Glutamatergic neuron (in vitro differentiated cells): ENCODE data around the gene S100A13. TPM values are rescaled to one million over a fixed set of nuclear protein-coding genes. Genes with fewer than 3 reads are reported as not detected.
A peak's percentile ranks its signal among the peaks of the same experiment; 100 is the strongest.

Experiments
- DNase-seq: peaks from one replicate; pipeline ENCODE4 v3.0.0; 2022
- H3K27ac Mint-ChIP-seq: one replicate; pipeline ENCODE4 v1.8.0; 2020; ENCODE audit warnings: mild to moderate bottlenecking, mixed read lengths, inconsistent platforms; ENCODE audit not compliant: unreplicated experiment
- H3K27me3 Mint-ChIP-seq: one replicate; pipeline ENCODE4 v1.8.0; 2020; ENCODE audit warnings: mild to moderate bottlenecking, moderate library complexity, mixed read lengths, inconsistent platforms; ENCODE audit not compliant: unreplicated experiment
- H3K36me3 Mint-ChIP-seq: one replicate; pipeline ENCODE4 v1.8.0; 2020; ENCODE audit warnings: mild to moderate bottlenecking, mixed read lengths, inconsistent platforms; ENCODE audit not compliant: unreplicated experiment
- H3K4me1 Mint-ChIP-seq: one replicate; pipeline ENCODE4 v1.8.0; 2020; ENCODE audit warnings: mild to moderate bottlenecking, low read depth, mixed read lengths, inconsistent platforms; ENCODE audit not compliant: unreplicated experiment
- H3K4me3 Mint-ChIP-seq: one replicate; pipeline ENCODE4 v1.8.0; 2020; ENCODE audit warnings: mild to moderate bottlenecking, mixed read lengths, inconsistent platforms; ENCODE audit not compliant: unreplicated experiment
- H3K9me3 Mint-ChIP-seq: one replicate; pipeline ENCODE4 v1.8.0; 2020; ENCODE audit warnings: mild to moderate bottlenecking, moderate library complexity, mixed read lengths, inconsistent platforms; ENCODE audit not compliant: unreplicated experiment
- total RNA-seq: library from RNA; stranded (reverse); fragmentation: NEBNext Ultra II Directional; extraction: Animal tissue kit (Norgen Biotek cat#: 25700); gene quantifications from one replicate; pipeline ENCODE4 v1.2.1, GENCODE V29; 2021; ENCODE audit not compliant: unreplicated experiment
- TF ChIP-seq, protein P1 (sequence below): fragments of 200-600 bp; sonication (generic); IDR thresholded peaks from one replicate; pipeline ENCODE4 v1.5.0; 2021; ENCODE audit not compliant: partially characterized antibody, unreplicated experiment

S100A13 gene
- total RNA-seq, 1 donor from 2014 or later: 92.8 TPM

DNA sequence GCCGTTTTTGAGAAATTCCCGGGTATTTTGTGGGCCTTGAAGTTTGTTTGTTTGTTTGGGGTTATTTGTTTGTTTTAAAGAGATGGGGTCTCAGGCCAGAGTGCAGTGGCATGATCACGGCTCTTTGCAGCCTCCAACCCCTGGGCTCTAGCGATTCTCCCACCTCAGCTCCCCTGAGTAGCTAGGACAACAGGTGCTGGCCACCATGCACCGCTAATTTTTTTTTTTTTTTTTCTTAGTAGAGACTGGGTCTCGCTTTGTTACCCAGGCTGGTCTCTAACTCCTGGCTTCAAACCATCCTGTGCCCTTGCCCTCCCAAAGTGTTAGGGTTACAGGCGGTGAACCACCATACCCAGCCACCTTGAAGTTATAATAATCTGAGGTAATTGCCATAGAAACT is 8.6 kb upstream of the S100A13 start:
- Mint-ChIP-seq H3K9me3 (peaks cover 7% of the 10 kb centered on the region), H3K4me1 (peaks cover 8% of the 10 kb centered on the region), H3K4me3 (peak overlapping the region; percentile 78), H3K27ac (no peak overlapping the region), H3K36me3 (peaks cover 9% of the 10 kb centered on the region), H3K27me3 (peaks cover 20% of the 10 kb centered on the region)
- TF ChIP-seq, protein P1, sequence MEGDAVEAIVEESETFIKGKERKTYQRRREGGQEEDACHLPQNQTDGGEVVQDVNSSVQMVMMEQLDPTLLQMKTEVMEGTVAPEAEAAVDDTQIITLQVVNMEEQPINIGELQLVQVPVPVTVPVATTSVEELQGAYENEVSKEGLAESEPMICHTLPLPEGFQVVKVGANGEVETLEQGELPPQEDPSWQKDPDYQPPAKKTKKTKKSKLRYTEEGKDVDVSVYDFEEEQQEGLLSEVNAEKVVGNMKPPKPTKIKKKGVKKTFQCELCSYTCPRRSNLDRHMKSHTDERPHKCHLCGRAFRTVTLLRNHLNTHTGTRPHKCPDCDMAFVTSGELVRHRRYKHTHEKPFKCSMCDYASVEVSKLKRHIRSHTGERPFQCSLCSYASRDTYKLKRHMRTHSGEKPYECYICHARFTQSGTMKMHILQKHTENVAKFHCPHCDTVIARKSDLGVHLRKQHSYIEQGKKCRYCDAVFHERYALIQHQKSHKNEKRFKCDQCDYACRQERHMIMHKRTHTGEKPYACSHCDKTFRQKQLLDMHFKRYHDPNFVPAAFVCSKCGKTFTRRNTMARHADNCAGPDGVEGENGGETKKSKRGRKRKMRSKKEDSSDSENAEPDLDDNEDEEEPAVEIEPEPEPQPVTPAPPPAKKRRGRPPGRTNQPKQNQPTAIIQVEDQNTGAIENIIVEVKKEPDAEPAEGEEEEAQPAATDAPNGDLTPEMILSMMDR: no peak
- DNase-seq: no peak

DNA sequence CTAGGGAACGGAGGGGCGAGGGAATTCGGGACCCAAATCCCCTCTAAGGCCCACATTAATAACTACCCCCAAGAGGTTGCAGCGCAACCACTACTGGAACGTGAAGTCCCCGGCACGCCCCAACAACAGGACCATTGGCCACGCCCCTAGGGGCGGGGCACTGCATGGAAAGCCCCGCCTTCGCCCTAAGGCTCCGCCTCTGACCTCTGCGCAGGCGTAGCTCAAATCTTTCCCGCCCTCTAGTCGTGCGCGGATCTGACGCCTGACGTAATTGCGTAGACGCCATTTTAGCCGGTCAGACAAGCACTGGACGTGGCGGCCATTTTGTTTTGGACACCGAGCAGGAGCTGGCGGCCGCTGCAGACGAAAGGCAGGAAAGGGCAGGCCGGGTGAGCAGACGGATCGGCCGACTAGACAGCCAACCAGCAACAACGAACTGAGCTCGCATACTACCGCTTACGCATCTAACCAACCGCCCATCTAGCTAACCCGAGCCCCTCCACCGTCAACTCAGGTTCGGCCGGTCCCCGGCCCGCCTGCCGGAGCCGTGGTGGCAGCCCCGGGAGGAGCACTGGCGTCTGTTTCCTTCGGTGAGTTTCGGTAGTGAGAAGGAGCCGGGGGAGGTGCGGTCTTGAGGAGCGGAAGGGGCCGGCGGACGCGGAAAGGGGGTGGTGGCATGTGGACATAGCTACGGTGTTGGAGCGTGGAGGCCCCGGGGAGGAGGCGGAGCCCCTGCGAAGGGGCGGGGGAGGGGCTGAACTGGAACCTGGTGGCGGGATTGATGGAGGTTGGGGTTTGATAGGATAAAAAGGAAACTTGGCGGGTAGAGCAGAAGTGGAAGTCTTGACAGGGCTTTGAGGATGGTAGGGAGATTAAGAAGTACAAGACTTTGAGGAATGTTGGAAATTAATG is 6.7 kb upstream of the S100A13 start, which contains the start of gene CHTOP:
CHTOP (plus strand) TSS at position 313 of the 912 bp plus-strand sequence. CDS start 2,523 bp downstream, outside the sequence.
- Mint-ChIP-seq H3K9me3 (peaks cover 10% of the 10 kb centered on the region), H3K4me1 (peaks cover 11% of the 10 kb centered on the region), H3K27me3 (peaks cover 22% of the 10 kb centered on the region), H3K27ac (peak within 1 kb of the TSS; percentile 99), H3K4me3 (peak within 1 kb of the TSS; percentile 93), H3K36me3 (peaks cover 9% of the 10 kb centered on the region)
- DNase-seq: peak; percentile 95
- TF ChIP-seq, protein P1: no peak

DNA sequence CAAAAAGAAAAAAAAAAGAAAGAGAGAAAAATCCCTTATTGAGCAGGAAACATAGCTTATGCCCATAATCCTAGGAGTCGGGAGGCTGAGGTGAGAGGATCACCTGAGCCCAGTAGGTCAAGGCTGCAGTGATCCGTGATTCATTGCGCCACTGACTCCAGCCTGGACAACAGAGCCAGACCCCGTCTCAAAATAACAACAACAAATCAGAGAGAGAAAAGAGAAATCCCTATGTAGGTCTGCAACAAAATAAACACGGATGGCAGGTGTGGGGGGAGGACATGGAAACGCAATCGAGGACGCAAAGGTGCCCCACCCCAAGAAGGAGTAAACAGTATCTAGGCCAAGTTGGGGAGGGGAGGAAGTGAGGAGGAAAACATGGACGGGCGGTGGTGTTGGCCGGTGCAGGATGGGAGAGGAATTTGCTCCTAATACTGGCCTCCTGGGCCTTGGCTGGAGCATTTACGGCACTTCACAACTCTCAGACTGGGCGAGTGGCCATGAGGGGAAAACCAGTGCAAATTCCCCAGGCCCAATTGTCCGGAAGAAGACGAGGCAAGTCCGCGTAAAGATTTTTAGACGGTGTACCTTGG is 6.0 kb upstream of the S100A13 start:
- H3K9me3 Mint-ChIP-seq: peaks cover 10% of the 10 kb centered on the region
- H3K4me3 Mint-ChIP-seq: peak overlapping the region; percentile 93
- DNase-seq: no peak
- peaks cover 14% of the 10 kb centered on the region for H3K4me1 Mint-ChIP-seq
- TF ChIP-seq, protein P1: no peak
- H3K36me3 Mint-ChIP-seq: peaks cover 9% of the 10 kb centered on the region
- peaks cover 24% of the 10 kb centered on the region for H3K27me3 Mint-ChIP-seq
- peak overlapping the region; percentile 83 for H3K27ac Mint-ChIP-seq

DNA sequence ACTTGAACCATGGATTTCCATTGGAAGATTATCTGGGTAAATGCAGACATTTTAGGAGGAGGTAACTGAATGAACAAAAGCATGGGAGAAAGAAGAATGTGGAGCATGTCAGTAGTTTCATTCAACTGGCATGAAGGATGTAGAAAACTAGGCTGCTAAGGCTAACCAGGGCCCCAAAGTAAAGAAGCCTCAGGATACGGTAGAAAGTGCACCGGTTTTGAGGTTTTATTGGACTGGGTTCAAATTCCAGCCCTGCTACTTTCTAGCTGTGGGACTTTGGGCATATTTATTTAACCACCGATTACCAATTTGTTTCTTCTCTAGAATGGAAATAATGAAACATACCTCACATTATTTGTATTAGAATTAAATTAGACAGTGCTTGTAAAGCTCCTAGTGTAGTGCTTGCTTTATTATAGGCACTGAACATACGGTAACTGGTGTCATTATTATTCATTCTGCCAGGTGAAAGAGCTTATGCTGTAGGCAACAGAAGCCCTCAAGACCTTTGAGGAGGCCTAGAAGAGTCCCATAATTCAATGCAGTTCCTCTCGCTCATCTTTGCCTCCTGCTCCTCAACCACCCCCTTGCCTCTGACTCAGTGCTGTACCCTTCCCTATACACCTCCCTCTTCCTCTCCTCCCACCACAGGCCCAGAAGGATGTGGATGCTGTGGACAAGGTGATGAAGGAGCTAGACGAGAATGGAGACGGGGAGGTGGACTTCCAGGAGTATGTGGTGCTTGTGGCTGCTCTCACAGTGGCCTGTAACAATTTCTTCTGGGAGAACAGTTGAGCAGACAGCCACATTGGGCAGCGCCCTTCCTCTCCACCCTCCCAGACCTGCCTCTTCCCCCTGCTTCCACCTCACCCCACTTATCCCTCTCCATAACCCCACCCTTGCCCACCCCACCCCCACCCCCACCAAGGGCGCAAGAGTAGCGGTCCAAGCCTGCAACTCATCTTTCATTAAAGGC is 4.0 kb upstream of the S100A13 start:
- Mint-ChIP-seq H3K36me3 (peaks cover 4% of the 10 kb centered on the region), H3K4me3 (no peak overlapping the region), H3K27me3 (peaks cover 26% of the 10 kb centered on the region), H3K9me3 (peaks cover 17% of the 10 kb centered on the region), H3K4me1 (peaks cover 22% of the 10 kb centered on the region), H3K27ac (peak overlapping the region; percentile 4)
- no peak for DNase-seq
- TF ChIP-seq, protein P1: no peak
